NAMALWA (cell line): ENCODE measurements around the gene NR4A1.
"Not testable (repeated sequence)": the region's sequence is repeated elsewhere in the genome, so short reads cannot be mapped to it uniquely, and the experiment has no call there.

Experiments used
- DNase-seq: peaks from one replicate; pipeline ENCODE4 v3.0.0-alpha.2; 2015; ENCODE audit warnings: low spot score

NR4A1 gene

GRCh38 chr12:52097045-52097666 is 45.9 kb downstream of the NR4A1 start:
- DNase-seq, result no peak

- DNase-seq, result not testable (repeated sequence)
Observed at GRCh38 chr12:52104431-52105089, 53.3 kb downstream of the NR4A1 start.
